GM23248 (cell line): ENCODE data around the gene ZBTB7C.

ENCODE experiments used
- EZH2 ChIP-seq: fragments of 200-600 bp; sonication (generic); IDR thresholded peaks from 2 replicates; pipeline ENCODE4 v1.6.1; 2018; ENCODE audit warnings: antibody characterized with exemption, mild to moderate bottlenecking; ENCODE audit not compliant: insufficient read depth, poor library complexity, severe bottlenecking
- EZH2phosphoT487 ChIP-seq: fragments of 200-600 bp; sonication (generic); IDR thresholded peaks from 2 replicates; pipeline ENCODE4 v1.6.1; 2018; ENCODE audit warnings: antibody characterized with exemption, moderate library complexity, mild to moderate bottlenecking, low read depth; ENCODE audit not compliant: insufficient read depth

DNA sequence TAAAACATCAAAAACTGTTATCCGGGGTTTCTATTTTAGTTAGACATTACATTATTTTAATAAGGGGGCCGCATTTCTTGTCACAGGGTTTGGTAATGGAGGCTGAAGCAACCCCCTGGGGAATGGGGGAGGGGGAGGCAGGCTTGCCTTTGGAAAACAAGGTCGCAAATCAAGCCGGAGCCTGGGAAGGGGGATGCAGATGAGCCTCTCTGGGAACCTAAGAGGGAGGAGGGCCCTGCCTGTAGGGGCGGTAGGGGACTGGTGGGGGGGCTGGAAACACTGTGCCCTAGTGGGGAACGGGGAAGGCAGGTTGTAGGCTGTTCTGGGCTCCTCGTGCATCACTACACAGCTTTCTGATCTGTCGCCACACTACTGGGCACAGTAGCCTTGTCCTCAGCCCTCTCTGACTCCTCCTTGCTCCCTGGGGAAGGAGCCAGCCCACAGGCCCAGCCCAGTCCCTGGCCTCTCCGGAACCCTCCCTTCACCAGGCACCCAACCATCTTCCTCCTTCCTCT, 308.5 kb downstream of the ZBTB7C start:
- TF ChIP-seq EZH2phosphoT487 (no peak), EZH2 (no peak)
